Peyer's patch (tissue), 4 donors: ENCODE measurements around the gene CHRM5.

Source experiments
- CTCF ChIP-seq, 6 experiments: fragments of 450-650 bp in 4 of 6; fragments of 200-600 bp in 2 of 6; sonication (generic) in 1 of 6; IDR thresholded peaks; one replicate each; pipeline ENCODE4 v1.5.1; 2017 to 2019; ENCODE audit warnings: antibody characterized with exemption in 6 of 6, mild to moderate bottlenecking in 3 of 6, moderate library complexity in 1 of 6
- POLR2A ChIP-seq, 2 donors: fragments of 450-650 bp; IDR thresholded peaks; one replicate each; pipeline ENCODE4 v1.5.1; 2017; ENCODE audit warnings: antibody characterized with exemption in 2 of 2, mild to moderate bottlenecking in 2 of 2, moderate library complexity in 2 of 2

- TF ChIP-seq CTCF (IDR thresholded peaks at IDR 0.05) (no peak), POLR2A (IDR thresholded peaks at IDR 0.05) (no peak)
These were observed 148.3 kb downstream of the CHRM5 start for GRCh38 chr15:34116620-34117019.
